ENCODE data around the gene TP53BP2.
"Not testable (repeated sequence)": the region's sequence is repeated elsewhere in the genome, so short reads cannot be mapped to it uniquely, and the experiment has no call there.

TP53BP2 gene

GRCh38 chr1:223845810-223846682, at the start of gene TP53BP2:
TP53BP2 (minus strand) TSS chr1:223845947; CDS start chr1:223845680, 267 bp downstream.
- DNase-seq (ENCODE audit: low spot score): peak; percentile 92

- not testable (repeated sequence) for DNase-seq (ENCODE audit: low spot score)
Measured at GRCh38 chr1:223890494-223890893, 44.7 kb upstream of the TP53BP2 start.

- DNase-seq (ENCODE audit: low spot score): not testable (repeated sequence)
Measured at GRCh38 chr1:223889319-223889718, 43.6 kb upstream of the TP53BP2 start.

GRCh38 chr1:223887747-223888418, 42.1 kb upstream of the TP53BP2 start:
- no peak for DNase-seq (ENCODE audit: low spot score)

- peak; percentile 59 for DNase-seq (ENCODE audit: low spot score)
Measured at GRCh38 chr1:223886516-223886921, 40.8 kb upstream of the TP53BP2 start.

- no peak for DNase-seq (ENCODE audit: low spot score)
Measured at GRCh38 chr1:223885614-223886013, 39.9 kb upstream of the TP53BP2 start.

GRCh38 chr1:223878598-223879325, 33.0 kb upstream of the TP53BP2 start:
- DNase-seq (ENCODE audit: low spot score): no peak

- no peak for DNase-seq (ENCODE audit: low spot score)
Measured at GRCh38 chr1:223877804-223878203, 32.1 kb upstream of the TP53BP2 start.

GRCh38 chr1:223876590-223876989, 30.8 kb upstream of the TP53BP2 start:
- DNase-seq (ENCODE audit: low spot score): no peak

GRCh38 chr1:223873044-223873443, 27.3 kb upstream of the TP53BP2 start:
- no peak for DNase-seq (ENCODE audit: low spot score)

- DNase-seq (ENCODE audit: low spot score): no peak
Measured at GRCh38 chr1:223872308-223872901, 26.7 kb upstream of the TP53BP2 start.

- DNase-seq (ENCODE audit: low spot score): no peak
Measured at GRCh38 chr1:223870617-223871574, 25.1 kb upstream of the TP53BP2 start.

GRCh38 chr1:223864599-223865368, 19.0 kb upstream of the TP53BP2 start:
- DNase-seq (ENCODE audit: low spot score): not testable (repeated sequence)

GRCh38 chr1:223864084-223864483, 18.3 kb upstream of the TP53BP2 start:
- no peak for DNase-seq (ENCODE audit: low spot score)

GRCh38 chr1:223861904-223862303, 16.2 kb upstream of the TP53BP2 start:
- no peak for DNase-seq (ENCODE audit: low spot score)

GRCh38 chr1:223860051-223860622, 14.4 kb upstream of the TP53BP2 start:
- no peak for DNase-seq (ENCODE audit: low spot score)

- DNase-seq (ENCODE audit: low spot score): no peak
Measured at GRCh38 chr1:223859058-223859457, 13.3 kb upstream of the TP53BP2 start.

GRCh38 chr1:223856386-223856785, 10.6 kb upstream of the TP53BP2 start:
- no peak for DNase-seq (ENCODE audit: low spot score)

GRCh38 chr1:223853748-223854147, 8.0 kb upstream of the TP53BP2 start:
- no peak for DNase-seq (ENCODE audit: low spot score)

GRCh38 chr1:223853275-223853674, 7.5 kb upstream of the TP53BP2 start:
- no peak for DNase-seq (ENCODE audit: low spot score)
